Peyer's patch (tissue), 4 donors: ENCODE results near the gene CAPN7. TPM values are rescaled to one million over a fixed set of nuclear protein-coding genes. Genes with fewer than 3 reads are reported as not detected.

Experiments
- DNase-seq, 3 donors: peaks; one replicate each; pipeline ENCODE4 v3.0.0-alpha.2; 2017 to 2019
- H3K27ac ChIP-seq, 4 donors: fragments of 200-600 bp; sonication (generic); one replicate each; pipeline ENCODE4 v1.5.1; 2016 to 2019
- H3K27me3 ChIP-seq, 2 donors: fragments of 200-600 bp; sonication (generic); one replicate each; pipeline ENCODE4 v1.5.1; 2019
- H3K36me3 ChIP-seq, 3 donors: fragments of 200-600 bp; sonication (generic); one replicate each; pipeline ENCODE4 v1.5.1; 2016 to 2019
- H3K4me1 ChIP-seq, 4 donors: fragments of 200-600 bp; sonication (generic); one replicate each; pipeline ENCODE4 v1.5.1; 2016 to 2019
- H3K4me3 ChIP-seq, 4 donors: fragments of 200-600 bp; sonication (generic); 1 replicate in 3 of 4; 2 replicates in 1 of 4; pipeline ENCODE4 v1.5.1; 2016 to 2019; ENCODE audit warnings: mild to moderate bottlenecking in 1 of 4
- H3K9me3 ChIP-seq, 4 donors: fragments of 200-600 bp; sonication (generic); one replicate each; pipeline ENCODE4 v1.5.1; 2016 to 2019; ENCODE audit warnings: mild to moderate bottlenecking in 1 of 4
- CTCF ChIP-seq, 6 experiments: fragments of 450-650 bp in 4 of 6; fragments of 200-600 bp in 2 of 6; sonication (generic) in 1 of 6; IDR thresholded peaks; one replicate each; pipeline ENCODE4 v1.5.1; 2017 to 2019; ENCODE audit warnings: antibody characterized with exemption in 6 of 6, mild to moderate bottlenecking in 3 of 6, moderate library complexity in 1 of 6
- POLR2A ChIP-seq, 2 donors: fragments of 450-650 bp; IDR thresholded peaks; one replicate each; pipeline ENCODE4 v1.5.1; 2017; ENCODE audit warnings: antibody characterized with exemption in 2 of 2, mild to moderate bottlenecking in 2 of 2, moderate library complexity in 2 of 2
- total RNA-seq, 4 donors: library from RNA; depleted of rRNA; stranded (reverse); fragments of >200 nt; gene quantifications; one replicate each; pipeline ENCODE4 v1.1.0, GENCODE V29; 2016

CAPN7 gene
- total RNA-seq, 4 donors from 2014 or later: 50.3 to 115 (median 69.3) TPM

- H3K27me3 ChIP-seq: no peaks in the 10 kb centered on the region
Observed at GRCh38 chr3:15272426-15273196, 66.6 kb downstream of the CAPN7 start.

GRCh38 chr3:15273227-15273626, 67.2 kb downstream of the CAPN7 start:
- peak in 2 of 3 donors; percentile 16 to 34 for DNase-seq
- Histone ChIP-seq H3K27me3 (no peaks in the 10 kb centered on the region), H3K9me3 (no peaks in the 10 kb centered on the region), H3K4me3 (no peak overlapping the region), H3K27ac (no peak overlapping the region), H3K4me1 (peaks cover 0 to 32% (median 28%) of the 10 kb centered on the region in 4 donors), H3K36me3 (no peaks in the 10 kb centered on the region)
- TF ChIP-seq POLR2A (IDR thresholded peaks at IDR 0.05) (no peak), CTCF (IDR thresholded peaks at IDR 0.05) (no peak)

More at GRCh38 chr3:15272426-15273196, 66.6 kb downstream of the CAPN7 start:
- TF ChIP-seq CTCF (IDR thresholded peaks at IDR 0.05) (no peak), POLR2A (IDR thresholded peaks at IDR 0.05) (no peak)
- peaks cover 0 to 38% (median 30%) of the 10 kb centered on the region in 4 donors for H3K4me1 ChIP-seq
- no peak overlapping the region for H3K4me3 ChIP-seq
- H3K9me3 ChIP-seq: no peaks in the 10 kb centered on the region
- no peaks in the 10 kb centered on the region for H3K36me3 ChIP-seq
- DNase-seq: peak in 2 of 3 donors; percentile 17 to 47
- H3K27ac ChIP-seq: peak overlapping the region in 2 of 4 donors; percentile 35 to 65

GRCh38 chr3:15276028-15276724, 70.1 kb downstream of the CAPN7 start:
- no peaks in the 10 kb centered on the region for H3K36me3 ChIP-seq
- no peaks in the 10 kb centered on the region for H3K9me3 ChIP-seq

GRCh38 chr3:15277861-15278500, 71.9 kb downstream of the CAPN7 start:
- H3K4me1 ChIP-seq: peaks cover 0 to 8% (median 0%) of the 10 kb centered on the region in 4 donors
- H3K9me3 ChIP-seq: no peaks in the 10 kb centered on the region
- TF ChIP-seq POLR2A (IDR thresholded peaks at IDR 0.05): no peak
- no peak for TF ChIP-seq CTCF (IDR thresholded peaks at IDR 0.05)
- no peaks in the 10 kb centered on the region for H3K36me3 ChIP-seq
- H3K4me3 ChIP-seq: no peak overlapping the region
- H3K27ac ChIP-seq: no peak overlapping the region
- H3K27me3 ChIP-seq: no peaks in the 10 kb centered on the region
- no peak for DNase-seq

More at GRCh38 chr3:15276028-15276724, 70.1 kb downstream of the CAPN7 start:
- H3K4me1 ChIP-seq: peaks cover 0 to 12% (median 8%) of the 10 kb centered on the region in 4 donors
- no peak for TF ChIP-seq CTCF (IDR thresholded peaks at IDR 0.05)
- no peak for TF ChIP-seq POLR2A (IDR thresholded peaks at IDR 0.05)
- no peak overlapping the region for H3K27ac ChIP-seq
- no peak overlapping the region for H3K4me3 ChIP-seq
- peak in 1 of 3 donors; percentile 34 for DNase-seq
- H3K27me3 ChIP-seq: no peaks in the 10 kb centered on the region

- no peak overlapping the region for H3K4me3 ChIP-seq
- no peaks in the 10 kb centered on the region for H3K9me3 ChIP-seq
- H3K4me1 ChIP-seq: peaks cover 0 to 8% (median 4%) of the 10 kb centered on the region in 4 donors
- no peaks in the 10 kb centered on the region for H3K27me3 ChIP-seq
- no peak for TF ChIP-seq CTCF (IDR thresholded peaks at IDR 0.05)
- no peak for TF ChIP-seq POLR2A (IDR thresholded peaks at IDR 0.05)
- no peak overlapping the region for H3K27ac ChIP-seq
- DNase-seq: no peak
- H3K36me3 ChIP-seq: no peaks in the 10 kb centered on the region
Observed at GRCh38 chr3:15279205-15279604, 73.2 kb downstream of the CAPN7 start.
